Stimulated activated CD8-positive, alpha-beta memory T cell treated with anti-CD3 and anti-CD28 coated beads, Interleukin-12 subunit alpha, Interleukin-12 subunit beta, amount 100 ng/mL, for 1 hour (primary cell): ENCODE data around the gene NT5DC1.

Source experiments
- DNase-seq: peaks from one replicate; pipeline ENCODE4 v3.0.0-alpha.2; 2020; ENCODE audit warnings: low read depth

Gene NT5DC1

GRCh38 chr6:116139917-116140316 is 39.3 kb downstream of the NT5DC1 start:
- no peak for DNase-seq

GRCh38 chr6:116144605-116145004 is 44.0 kb downstream of the NT5DC1 start:
- no peak for DNase-seq

- no peak for DNase-seq
Observed at GRCh38 chr6:116145803-116146675, 45.4 kb downstream of the NT5DC1 start.

DNA sequence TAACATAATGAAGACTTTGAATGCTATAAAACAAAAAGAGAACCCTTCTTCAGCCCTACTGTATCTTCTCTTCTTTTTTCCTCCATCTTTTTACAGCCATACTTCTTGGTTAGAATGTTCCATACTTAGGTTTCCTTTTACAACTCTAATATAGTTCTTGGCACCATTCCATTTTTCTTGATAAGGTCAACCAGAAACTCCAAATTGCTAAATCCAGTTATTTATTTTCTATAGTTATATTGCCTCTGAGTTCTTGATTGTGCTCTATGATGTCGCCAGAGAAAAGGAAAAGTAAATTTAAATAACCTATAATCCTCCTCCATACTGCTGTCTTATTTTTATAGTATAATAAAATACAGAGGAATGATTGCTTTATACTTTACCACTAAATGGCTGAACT is 52.0 kb downstream of the NT5DC1 start:
- no peak for DNase-seq

GRCh38 chr6:116154887-116155286 is 54.2 kb downstream of the NT5DC1 start:
- no peak for DNase-seq

- no peak for DNase-seq
Observed at GRCh38 chr6:116156405-116157326, 56.0 kb downstream of the NT5DC1 start.

DNA sequence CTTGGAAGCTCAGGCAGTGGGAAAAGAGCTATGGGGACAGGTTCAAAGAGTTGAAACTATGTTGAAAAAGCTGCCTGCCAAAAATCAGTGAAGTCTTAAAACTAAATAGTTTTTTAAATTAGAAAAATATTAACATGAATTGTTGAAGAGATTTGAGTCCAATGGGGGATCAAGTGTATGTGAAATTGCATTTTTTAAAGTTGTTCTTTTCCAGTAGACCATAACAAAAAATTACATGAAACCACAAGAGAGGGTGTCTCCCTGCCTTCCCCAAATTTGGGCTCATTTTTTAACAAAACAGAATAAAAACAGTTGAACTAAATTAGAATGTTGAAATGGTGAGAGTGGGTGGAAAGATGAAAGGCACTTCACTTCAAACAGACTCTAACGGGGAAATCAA is 56.7 kb downstream of the NT5DC1 start:
- DNase-seq = no peak

- DNase-seq = no peak
Observed at GRCh38 chr6:116158641-116159040, 58.0 kb downstream of the NT5DC1 start.

GRCh38 chr6:116159782-116160524 is 59.3 kb downstream of the NT5DC1 start:
- DNase-seq = no peak

- no peak for DNase-seq
Observed at GRCh38 chr6:116165596-116165995, 64.9 kb downstream of the NT5DC1 start.

DNA sequence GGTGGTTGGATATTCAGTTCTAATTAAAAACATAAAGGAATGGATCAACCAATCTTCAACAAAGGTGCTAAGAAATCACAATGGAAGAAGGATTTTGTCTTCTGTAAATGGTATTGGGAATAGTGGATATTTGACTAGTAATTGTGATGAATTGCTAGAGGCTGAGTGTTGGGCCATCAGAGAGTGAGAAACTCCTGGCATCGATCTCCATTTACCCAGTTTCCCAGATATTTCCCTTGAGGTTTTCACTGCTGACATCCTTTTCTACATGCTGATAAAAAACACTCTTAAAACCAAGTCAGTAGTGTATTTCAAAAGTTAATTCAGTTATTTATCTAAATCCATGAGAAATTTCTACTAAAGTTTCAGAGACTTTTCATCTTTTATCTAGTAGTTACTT is 65.7 kb downstream of the NT5DC1 start:
- no peak for DNase-seq

DNA sequence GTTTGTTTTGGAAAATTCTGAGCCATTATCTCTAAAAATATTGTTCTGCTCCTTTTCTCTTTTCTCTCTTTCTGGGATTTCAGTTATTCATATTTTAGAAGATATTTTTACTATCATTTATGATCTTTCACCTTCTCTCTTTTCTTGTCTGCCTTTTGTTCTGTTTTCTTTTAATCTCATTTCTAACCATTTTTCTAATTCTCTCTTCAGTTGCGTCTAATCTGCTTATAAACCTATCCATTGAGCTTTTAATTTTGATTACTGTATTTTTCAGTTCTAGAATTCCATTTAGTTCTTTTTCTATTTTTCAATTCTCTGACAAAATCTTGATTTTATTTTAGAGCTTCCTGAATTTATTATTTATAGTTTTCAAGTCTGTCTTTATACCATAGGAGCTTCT is 67.5 kb downstream of the NT5DC1 start:
- no peak for DNase-seq

- no peak for DNase-seq
Observed at GRCh38 chr6:116169880-116170279, 69.2 kb downstream of the NT5DC1 start.

GRCh38 chr6:116170358-116171057 is 69.9 kb downstream of the NT5DC1 start:
- no peak for DNase-seq

DNA sequence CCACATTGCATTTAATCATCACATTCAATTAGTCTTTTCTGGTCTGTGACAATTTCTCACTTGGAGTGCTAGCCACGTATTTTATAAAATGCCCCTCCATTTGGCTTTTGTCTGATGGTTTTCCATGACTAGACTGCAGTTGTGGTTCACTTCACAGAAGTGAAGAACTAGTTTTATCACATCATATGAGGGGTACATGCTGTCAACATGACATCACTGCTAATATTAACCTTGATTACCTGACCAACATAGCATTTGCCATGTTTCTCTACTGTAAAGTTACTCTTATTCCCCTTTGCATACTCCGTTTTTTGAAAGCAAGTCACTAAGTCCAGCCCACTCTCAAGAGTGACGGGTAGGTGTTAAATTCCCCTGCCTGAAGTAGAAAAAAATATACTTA is 73.3 kb downstream of the NT5DC1 start:
- no peak for DNase-seq

GRCh38 chr6:116175344-116175743 is 74.7 kb downstream of the NT5DC1 start:
- DNase-seq = no peak

DNA sequence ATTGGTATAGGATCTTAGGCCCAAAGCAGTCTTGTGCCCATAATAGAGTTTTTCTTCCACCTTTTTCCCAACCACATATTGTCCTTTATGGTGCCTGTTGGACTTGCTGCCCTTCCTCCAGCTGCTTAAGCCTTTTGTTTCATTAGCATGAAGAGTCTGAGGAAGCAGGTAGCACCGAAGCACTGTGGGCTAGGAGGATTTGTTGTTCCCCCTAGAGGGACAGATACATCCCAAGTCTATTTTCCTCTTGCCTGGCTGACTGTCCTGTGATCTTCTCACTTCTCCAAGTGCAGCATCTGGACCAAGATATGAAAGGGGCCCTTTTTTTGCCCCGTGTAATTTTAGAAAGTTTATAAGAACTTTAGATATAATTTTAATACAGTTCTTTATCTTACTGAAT is 75.9 kb downstream of the NT5DC1 start:
- no peak for DNase-seq

GRCh38 chr6:116180375-116180774 is 79.7 kb downstream of the NT5DC1 start:
- no peak for DNase-seq

DNA sequence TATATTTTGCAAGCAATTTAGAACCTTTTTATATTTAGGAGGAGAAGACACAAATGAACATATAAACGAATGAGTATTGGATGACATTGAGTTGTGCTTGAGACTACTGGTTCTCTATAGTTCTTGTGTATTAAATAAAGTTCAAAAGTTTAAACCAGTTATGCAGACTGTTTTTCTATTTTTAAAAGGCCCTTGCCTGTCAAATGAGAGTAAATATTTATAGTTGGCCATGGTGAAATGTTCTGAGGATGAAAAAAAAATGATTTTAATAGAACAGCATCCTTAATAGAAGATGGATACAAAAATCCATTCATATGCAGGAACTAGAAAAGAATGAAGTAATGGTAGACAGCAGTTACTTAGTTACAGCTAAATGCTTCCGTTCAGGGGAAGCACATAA is 88.8 kb downstream of the NT5DC1 start:
- DNase-seq = no peak

DNA sequence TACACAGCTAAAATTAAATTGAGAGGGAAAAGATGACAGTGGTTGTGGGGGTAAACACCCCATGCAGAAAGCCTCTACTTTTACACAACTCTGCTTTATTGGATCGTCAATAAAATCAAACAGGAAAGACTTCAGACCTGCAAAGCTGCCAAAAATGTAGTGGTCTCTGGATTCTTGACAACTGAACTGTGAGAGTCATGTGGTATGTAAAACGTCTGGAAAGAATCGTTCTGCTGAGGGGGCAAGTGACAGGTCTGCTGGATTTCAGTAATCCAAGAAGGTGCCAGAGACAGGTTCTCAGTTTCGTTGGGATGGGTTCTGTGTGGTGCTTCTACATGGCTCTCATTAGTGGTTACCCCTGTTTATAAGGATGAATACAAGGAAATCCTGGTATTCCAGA is 89.9 kb downstream of the NT5DC1 start:
- no peak for DNase-seq

GRCh38 chr6:116191881-116192280 is 91.2 kb downstream of the NT5DC1 start:
- DNase-seq = no peak

GRCh38 chr6:116192786-116193185 is 92.1 kb downstream of the NT5DC1 start:
- no peak for DNase-seq
